GM19463 (cell line): ENCODE results near the gene RPS18.

Source experiments
- ATAC-seq: cut with Tn5 transposase; IDR thresholded peaks from one replicate; pipeline ENCODE4 v1.9.1; 2021; ENCODE audit warnings: mild to moderate bottlenecking, moderate library complexity; ENCODE audit not compliant: unreplicated experiment

The RPS18 gene

GRCh38 chr6:33314515-33314942 lies 42.7 kb downstream of the RPS18 start:
- no peak for ATAC-seq

GRCh38 chr6:33314943-33315792 lies 43.3 kb downstream of the RPS18 start:
- no peak for ATAC-seq

- ATAC-seq = no peak
Measured at GRCh38 chr6:33315793-33316602, 44.1 kb downstream of the RPS18 start.

- ATAC-seq = no peak
Measured at GRCh38 chr6:33316603-33317418, 44.9 kb downstream of the RPS18 start.

- ATAC-seq = no peak
Measured at GRCh38 chr6:33317419-33317668, 45.5 kb downstream of the RPS18 start.

- ATAC-seq = peak; percentile 48
Measured at GRCh38 chr6:33317669-33318425, 46.0 kb downstream of the RPS18 start, which contains the start of gene ZBTB22. ZBTB22 (minus strand) TSS chr6:33317744; CDS start chr6:33316916, 828 bp downstream.

- no peak for ATAC-seq
Measured at GRCh38 chr6:33318426-33319073, 46.7 kb downstream of the RPS18 start.

- ATAC-seq = no peak
Measured at GRCh38 chr6:33319939-33320314, 48.1 kb downstream of the RPS18 start.

- ATAC-seq = no peak
Measured at GRCh38 chr6:33320315-33321181, 48.7 kb downstream of the RPS18 start.

- no peak for ATAC-seq
Measured at GRCh38 chr6:33321227-33321626, 49.4 kb downstream of the RPS18 start.

- no peak for ATAC-seq
Measured at GRCh38 chr6:33323623-33323948, 51.7 kb downstream of the RPS18 start.

GRCh38 chr6:33324125-33324524 lies 52.2 kb downstream of the RPS18 start:
- ATAC-seq = no peak
